Sigmoid colon (tissue), 3 donors: ENCODE measurements around the gene ABCC4.

ENCODE experiments used
- CTCF ChIP-seq, 4 experiments: fragments of 450-650 bp in 3 of 4; fragments of 200-600 bp in 1 of 4; IDR thresholded peaks; one replicate each; pipeline ENCODE4 v1.5.1; 2016 to 2019; ENCODE audit warnings: antibody characterized with exemption in 4 of 4, mild to moderate bottlenecking in 3 of 4, moderate library complexity in 2 of 4
- POLR2A ChIP-seq, 2 donors: fragments of 450-650 bp; IDR thresholded peaks; one replicate each; pipeline ENCODE4 v1.6.1; 2016; ENCODE audit warnings: antibody characterized with exemption in 2 of 2, mild to moderate bottlenecking in 2 of 2, moderate library complexity in 2 of 2

DNA sequence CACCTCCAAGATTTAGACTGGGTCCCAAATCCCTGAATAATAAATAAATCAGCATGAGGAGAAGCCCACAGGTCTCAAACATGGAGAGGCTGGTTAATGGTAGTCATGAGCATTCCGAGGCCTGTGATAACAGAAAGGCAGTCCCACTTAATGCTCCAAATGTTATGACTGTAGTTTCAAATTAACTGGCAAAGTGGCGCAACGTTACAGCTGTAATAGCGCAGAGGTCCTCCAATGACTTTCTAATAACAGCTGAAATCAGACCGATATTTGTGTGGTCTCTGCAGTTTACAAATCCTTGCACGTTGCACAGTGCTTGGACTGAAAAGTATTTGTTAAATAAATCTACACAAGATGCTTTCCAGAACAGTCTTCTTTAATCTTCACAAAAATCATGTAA is 141.8 kb downstream of the ABCC4 start:
- no peak for TF ChIP-seq POLR2A (IDR thresholded peaks at IDR 0.05)
- no peak for TF ChIP-seq CTCF (IDR thresholded peaks at IDR 0.05)
